Liver (tissue), 9 donors: ENCODE measurements around the gene AHNAK2. TPM values are rescaled to one million over a fixed set of nuclear protein-coding genes. Genes with fewer than 3 reads are reported as not detected.
"Not testable (repeated sequence)": the region's sequence is repeated elsewhere in the genome, so short reads cannot be mapped to it uniquely, and the experiment has no call there.

ENCODE experiments used
- DNase-seq: peaks from one replicate; pipeline ENCODE4 v3.0.0-alpha.2; 2017; ENCODE audit warnings: low spot score
- H3K27ac ChIP-seq, 2 donors: one replicate each; pipeline ENCODE4 v1.7.0; 2013; ENCODE audit warnings: inconsistent platforms in 2 of 2, low read length in 2 of 2, control low read depth in 1 of 2, low read depth in 1 of 2, mild to moderate bottlenecking in 1 of 2
- H3K27me3 ChIP-seq, 4 donors: one replicate each; pipeline versions ENCODE4 v1.6.1 to v1.7.0; 2013; ENCODE audit warnings: low read length in 3 of 4, inconsistent platforms in 1 of 4, mild to moderate bottlenecking in 1 of 4, moderate library complexity in 1 of 4; ENCODE audit not compliant: control insufficient read depth in 4 of 4, insufficient read depth in 4 of 4
- H3K36me3 ChIP-seq, 4 donors: one replicate each; pipeline versions ENCODE4 v1.6.1 to v1.7.0; 2013; ENCODE audit warnings: low read length in 3 of 4, mild to moderate bottlenecking in 3 of 4, low read depth in 1 of 4, moderate library complexity in 1 of 4; ENCODE audit not compliant: control insufficient read depth in 4 of 4, insufficient read depth in 3 of 4
- H3K4me1 ChIP-seq, 4 donors: one replicate each; pipeline versions ENCODE4 v1.6.1 to v1.7.0; 2013; ENCODE audit warnings: low read length in 3 of 4, mild to moderate bottlenecking in 3 of 4, moderate library complexity in 1 of 4; ENCODE audit not compliant: control insufficient read depth in 4 of 4, insufficient read depth in 4 of 4
- H3K4me3 ChIP-seq, 3 donors: one replicate each; pipeline versions ENCODE4 v1.6.1 to v1.7.0; 2013; ENCODE audit warnings: low read length in 3 of 3, control low read depth in 1 of 3, low read depth in 1 of 3, mild to moderate bottlenecking in 1 of 3
- H3K9ac ChIP-seq, 2 donors: one replicate each; pipeline ENCODE4 v1.7.0; 2013; ENCODE audit warnings: low read length in 2 of 2, mild to moderate bottlenecking in 2 of 2, moderate library complexity in 2 of 2, control low read depth in 1 of 2, low read depth in 1 of 2
- H3K9me3 ChIP-seq, 4 donors: one replicate each; pipeline versions ENCODE4 v1.6.1 to v1.7.0; 2013; ENCODE audit warnings: low read length in 3 of 4; ENCODE audit not compliant: control insufficient read depth in 4 of 4
- EGR1 ChIP-seq, 2 donors: IDR thresholded peaks; 2 replicates each; pipeline ENCODE4 v1.6.1; 2016 to 2018; ENCODE audit warnings: antibody characterized with exemption in 2 of 2, low read depth in 2 of 2
- FOXA1 ChIP-seq: IDR thresholded peaks from 2 replicates; pipeline ENCODE4 v1.6.1; 2016; ENCODE audit warnings: antibody characterized with exemption
- FOXA2 ChIP-seq: IDR thresholded peaks from 2 replicates; pipeline ENCODE4 v1.6.1; 2016; ENCODE audit warnings: antibody characterized with exemption
- GABPA ChIP-seq, 2 donors: IDR thresholded peaks in 1 of 2; conservative IDR thresholded peaks in 1 of 2; 2 replicates each; pipeline ENCODE4 v1.6.1; 2016; ENCODE audit warnings: antibody characterized with exemption in 2 of 2, mild to moderate bottlenecking in 1 of 2, moderate library complexity in 1 of 2
- HNF4A ChIP-seq, 2 donors: conservative IDR thresholded peaks; 2 replicates each; pipeline ENCODE4 v1.6.1; 2016; ENCODE audit warnings: antibody characterized with exemption in 2 of 2, mild to moderate bottlenecking in 2 of 2
- HNF4G ChIP-seq: IDR thresholded peaks from 2 replicates; pipeline ENCODE4 v1.6.1; 2016; ENCODE audit warnings: antibody characterized with exemption
- JUND ChIP-seq, 2 donors: IDR thresholded peaks; 2 replicates each; pipeline ENCODE4 v1.6.1; 2016; ENCODE audit warnings: antibody characterized with exemption in 2 of 2
- MAX ChIP-seq: IDR thresholded peaks from 2 replicates; pipeline ENCODE4 v1.6.1; 2016; ENCODE audit warnings: antibody characterized with exemption
- NR2F2 ChIP-seq: IDR thresholded peaks from 2 replicates; pipeline ENCODE4 v1.6.1; 2016; ENCODE audit warnings: antibody characterized with exemption
- RAD21 ChIP-seq, 2 donors: IDR thresholded peaks; 2 replicates each; pipeline ENCODE4 v1.6.1; 2016; ENCODE audit warnings: antibody characterized with exemption in 2 of 2, mild to moderate bottlenecking in 2 of 2
- REST ChIP-seq: IDR thresholded peaks from 2 replicates; pipeline ENCODE4 v1.6.1; 2016; ENCODE audit warnings: antibody characterized with exemption, mild to moderate bottlenecking
- RXRA ChIP-seq, 2 donors: IDR thresholded peaks; 2 replicates each; pipeline ENCODE4 v1.6.1; 2017 to 2018; ENCODE audit warnings: antibody characterized with exemption in 2 of 2, mild to moderate bottlenecking in 1 of 2
- SP1 ChIP-seq: IDR thresholded peaks from 2 replicates; pipeline ENCODE4 v1.6.1; 2018; ENCODE audit warnings: antibody characterized with exemption, mild to moderate bottlenecking
- TAF1 ChIP-seq: conservative IDR thresholded peaks from 2 replicates; pipeline ENCODE4 v1.6.1; 2016; ENCODE audit warnings: antibody characterized with exemption, mild to moderate bottlenecking
- YY1 ChIP-seq: IDR thresholded peaks from 2 replicates; pipeline ENCODE4 v1.6.1; 2016; ENCODE audit warnings: antibody characterized with exemption, mild to moderate bottlenecking
- WGBS: extraction: QIAGEN DNeasy Blood & Tissue Kit; methylation state at CpG from one replicate; pipeline ENCODE4 v1.1.7; 2013; 5-methylcytosine and 5-hydroxymethylcytosine counted together
- polyA plus RNA-seq, 2 donors: library from polyadenylated mRNA; stranded (reverse) in 1 of 2; unstranded in 1 of 2; fragments of 200-250 nt in 1 of 2; fragments of >200 nt in 1 of 2; fragmentation: Nextera tagmentation in 1 of 2; extraction: Ambion mirVana in 1 of 2; gene quantifications; one replicate each; pipeline versions ENCODE4 v1.2.1 to v1.2.3, GENCODE V29; 2013 to 2015
- total RNA-seq, 2 donors: library from RNA; depleted of rRNA; stranded (reverse); fragments of >200 nt; gene quantifications; one replicate each; pipeline ENCODE4 v1.2.3, GENCODE V29; 2014
- TF ChIP-seq, protein P1 (sequence below): fragments of 150-350 bp; IDR thresholded peaks from 2 replicates; pipeline ENCODE4 v1.5.1; 2017; ENCODE audit warnings: improper control_type of control experiment, low read depth, low read length; ENCODE audit not compliant: missing input control
- TF ChIP-seq, protein P2 (sequence below): IDR thresholded peaks from 2 replicates; pipeline ENCODE4 v1.6.1; 2016; ENCODE audit warnings: antibody characterized with exemption
- donor health status: healthy.
- donor health status: healthy.
- donor health status: healthy.
- donor health status: healthy.
- donor health status: healthy.

The AHNAK2 gene
- total RNA-seq (1 to 10 TPM in 1 of 2 donors, under 1 TPM in 1; 0.05 to 2.6 TPM), polyA plus RNA-seq (1 to 10 TPM in 1 of 2 donors, under 1 TPM in 1; 0.40 to 1.9 TPM)

DNA sequence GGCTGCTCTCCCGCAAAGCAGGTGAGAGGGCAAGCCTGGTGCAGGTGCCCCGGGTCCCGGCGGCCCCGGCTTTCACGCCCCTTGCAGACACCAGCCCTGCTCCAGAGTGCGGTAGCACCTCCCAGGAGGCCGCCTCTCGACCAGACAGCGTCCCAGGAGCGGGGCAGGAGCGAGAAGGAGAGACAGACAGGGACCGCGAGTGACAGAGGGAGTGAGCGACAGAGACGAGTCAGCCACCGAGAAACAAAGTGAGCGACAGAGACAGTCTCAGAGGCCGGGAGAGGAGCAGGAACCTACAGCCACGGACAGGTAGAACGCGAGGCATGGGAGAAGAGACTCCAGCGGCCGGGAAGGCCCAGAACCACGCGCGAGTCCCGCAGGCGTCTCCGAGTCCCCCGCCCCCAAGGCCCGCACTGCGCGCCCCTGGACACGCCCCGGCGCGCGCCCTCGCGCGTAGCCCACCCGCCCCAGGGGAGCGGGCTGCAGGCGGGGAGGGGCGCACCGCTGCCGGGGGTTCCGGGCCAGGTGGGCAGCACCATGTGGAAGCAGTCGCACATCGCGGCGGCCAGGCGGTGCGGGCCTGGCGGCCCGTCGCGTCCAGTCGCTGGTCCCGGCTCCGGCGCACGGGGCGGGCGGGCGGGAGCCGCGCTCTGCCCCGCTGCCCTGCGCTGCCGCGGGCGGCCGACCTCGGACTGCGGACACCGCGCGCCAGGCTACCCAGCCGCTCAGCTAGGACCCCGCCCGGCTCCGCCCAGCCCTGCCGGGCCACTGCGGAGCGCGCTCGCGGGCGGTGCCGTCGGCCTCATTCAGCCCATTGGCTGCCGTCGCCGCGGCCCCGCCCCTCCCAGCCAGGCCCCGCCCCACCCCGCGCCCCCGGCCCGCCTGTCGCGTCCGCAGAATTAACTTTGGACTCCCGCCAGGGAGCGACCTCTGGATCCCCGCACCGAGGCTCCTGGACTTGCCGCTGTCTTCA lies at the start of gene AHNAK2:
Gene AHNAK2 (minus strand): TSS at position 694 of the 973 bp plus-strand sequence. CDS start 137 bp downstream, at position 557.
- Histone ChIP-seq H3K36me3 (no peaks in the 10 kb centered on the region), H3K4me1 (peaks cover 6 to 32% (median 24%) of the 10 kb centered on the region in 4 donors), H3K4me3 (peak within 1 kb of the TSS; percentile 42 to 66 (median 54)), H3K27ac (no peak within 1 kb of the TSS), H3K9me3 (no peaks in the 10 kb centered on the region), H3K9ac (peak within 1 kb of the TSS in 1 of 2 donors; percentile 25), H3K27me3 (no peaks in the 10 kb centered on the region)
- 5% methylated on average over 111 of the region's 111 CpGs for WGBS
- peak; percentile 80 for DNase-seq
- no peak for TF ChIP-seq SP1
- TF ChIP-seq, protein P1, sequence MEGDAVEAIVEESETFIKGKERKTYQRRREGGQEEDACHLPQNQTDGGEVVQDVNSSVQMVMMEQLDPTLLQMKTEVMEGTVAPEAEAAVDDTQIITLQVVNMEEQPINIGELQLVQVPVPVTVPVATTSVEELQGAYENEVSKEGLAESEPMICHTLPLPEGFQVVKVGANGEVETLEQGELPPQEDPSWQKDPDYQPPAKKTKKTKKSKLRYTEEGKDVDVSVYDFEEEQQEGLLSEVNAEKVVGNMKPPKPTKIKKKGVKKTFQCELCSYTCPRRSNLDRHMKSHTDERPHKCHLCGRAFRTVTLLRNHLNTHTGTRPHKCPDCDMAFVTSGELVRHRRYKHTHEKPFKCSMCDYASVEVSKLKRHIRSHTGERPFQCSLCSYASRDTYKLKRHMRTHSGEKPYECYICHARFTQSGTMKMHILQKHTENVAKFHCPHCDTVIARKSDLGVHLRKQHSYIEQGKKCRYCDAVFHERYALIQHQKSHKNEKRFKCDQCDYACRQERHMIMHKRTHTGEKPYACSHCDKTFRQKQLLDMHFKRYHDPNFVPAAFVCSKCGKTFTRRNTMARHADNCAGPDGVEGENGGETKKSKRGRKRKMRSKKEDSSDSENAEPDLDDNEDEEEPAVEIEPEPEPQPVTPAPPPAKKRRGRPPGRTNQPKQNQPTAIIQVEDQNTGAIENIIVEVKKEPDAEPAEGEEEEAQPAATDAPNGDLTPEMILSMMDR: no peak

GRCh38 chr14:105027718-105028117 lies 49.5 kb upstream of the AHNAK2 start:
- not testable (repeated sequence) for H3K9me3 ChIP-seq, DNase-seq, H3K4me3 ChIP-seq, H3K27me3 ChIP-seq, H3K4me1 ChIP-seq, H3K36me3 ChIP-seq, H3K27ac ChIP-seq, H3K9ac ChIP-seq
- WGBS: 85% methylated on average over 4 of the region's 4 CpGs

DNA sequence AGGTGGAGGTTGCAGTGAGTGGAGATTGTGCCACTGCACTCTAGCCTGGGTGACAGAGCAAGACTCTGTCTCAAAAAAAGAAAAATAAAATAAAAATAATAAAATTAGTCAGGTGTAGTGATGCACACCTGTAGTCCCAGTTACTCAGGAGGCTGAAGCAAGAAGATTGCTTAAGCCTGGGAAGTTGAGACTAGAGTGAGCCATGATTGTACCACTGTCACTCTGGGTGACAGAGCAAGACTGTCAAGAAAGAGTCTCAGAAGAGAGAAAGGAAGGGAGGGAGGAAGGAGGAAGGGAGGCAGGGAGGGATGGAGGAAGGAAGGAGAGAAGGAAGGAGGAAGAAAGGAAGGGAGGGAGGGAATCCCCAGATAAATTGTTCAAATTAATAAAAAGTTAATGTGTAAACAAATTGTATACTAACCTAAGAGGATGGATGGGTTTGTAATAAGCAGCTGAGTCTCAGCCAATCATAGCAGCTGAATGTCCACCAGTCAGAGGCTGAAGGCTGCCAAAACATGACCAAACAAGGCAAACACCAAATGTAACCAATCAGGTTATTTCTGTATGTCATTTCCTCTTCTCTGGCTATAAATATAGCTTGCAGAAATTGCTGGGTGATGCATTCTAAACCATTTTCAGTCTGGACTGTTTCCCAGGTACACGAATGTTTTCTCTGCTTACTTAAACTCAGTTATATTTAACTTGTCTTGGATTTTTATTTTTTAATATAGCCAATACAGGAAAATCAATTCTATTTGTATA lies 48.8 kb upstream of the AHNAK2 start:
- Histone ChIP-seq H3K9me3 (no peaks in the 10 kb centered on the region), H3K9ac (no peak overlapping the region), H3K4me3 (no peak overlapping the region), H3K27me3 (no peaks in the 10 kb centered on the region), H3K4me1 (peaks cover 0 to 4% (median 2%) of the 10 kb centered on the region in 4 donors), H3K36me3 (no peaks in the 10 kb centered on the region), H3K27ac (no peak overlapping the region)
- WGBS: 63% methylated on average over 1 of the region's 1 CpG
- no peak for DNase-seq
- TF ChIP-seq HNF4G (no peak), JUND (IDR thresholded peaks at IDR 0.05) (no peak), RAD21 (IDR thresholded peaks at IDR 0.05) (no peak), TAF1 (no peak), REST (no peak), GABPA (IDR thresholded peaks at IDR 0.05 in 1 of 2, conservative IDR thresholded peaks at IDR 0.05 in 1 of 2) (no peak), NR2F2 (no peak), HNF4A (conservative IDR thresholded peaks at IDR 0.05) (no peak), EGR1 (IDR thresholded peaks at IDR 0.05; ENCODE audit: low read depth in 2 of 2) (no peak), YY1 (no peak), RXRA (IDR thresholded peaks at IDR 0.05) (no peak), MAX (no peak), FOXA2 (no peak), FOXA1 (no peak)
- TF ChIP-seq, protein P2, sequence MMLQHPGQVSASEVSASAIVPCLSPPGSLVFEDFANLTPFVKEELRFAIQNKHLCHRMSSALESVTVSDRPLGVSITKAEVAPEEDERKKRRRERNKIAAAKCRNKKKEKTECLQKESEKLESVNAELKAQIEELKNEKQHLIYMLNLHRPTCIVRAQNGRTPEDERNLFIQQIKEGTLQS: no peak
- TF ChIP-seq, protein P1: no peak
